ENCODE measurements around the gene GLCE. TPM values are rescaled to one million over a fixed set of nuclear protein-coding genes. Genes with fewer than 3 reads are reported as not detected.
"Not testable (repeated sequence)": the region's sequence is repeated elsewhere in the genome, so short reads cannot be mapped to it uniquely, and the experiment has no call there.

GLCE gene
- total RNA-seq, 1 donor from 2014 or later, result 7.6 TPM

GRCh38 chr15:69280783-69281182 lies 120.3 kb downstream of the GLCE start:
- DNase-seq, result no peak
- intact Hi-C loops (cut with DNase I), result no loop called here
- no peak for ATAC-seq (ENCODE audit: poor library complexity)

GRCh38 chr15:69282104-69282743 lies 121.8 kb downstream of the GLCE start:
- intact Hi-C loops (cut with DNase I), result no loop called here
- ATAC-seq (ENCODE audit: poor library complexity) (no peak), DNase-seq (no peak)

GRCh38 chr15:69285834-69286233 lies 125.4 kb downstream of the GLCE start:
- DNase-seq, result no peak
- intact Hi-C loops (cut with DNase I), result no loop called here
- no peak for ATAC-seq (ENCODE audit: poor library complexity)

DNA sequence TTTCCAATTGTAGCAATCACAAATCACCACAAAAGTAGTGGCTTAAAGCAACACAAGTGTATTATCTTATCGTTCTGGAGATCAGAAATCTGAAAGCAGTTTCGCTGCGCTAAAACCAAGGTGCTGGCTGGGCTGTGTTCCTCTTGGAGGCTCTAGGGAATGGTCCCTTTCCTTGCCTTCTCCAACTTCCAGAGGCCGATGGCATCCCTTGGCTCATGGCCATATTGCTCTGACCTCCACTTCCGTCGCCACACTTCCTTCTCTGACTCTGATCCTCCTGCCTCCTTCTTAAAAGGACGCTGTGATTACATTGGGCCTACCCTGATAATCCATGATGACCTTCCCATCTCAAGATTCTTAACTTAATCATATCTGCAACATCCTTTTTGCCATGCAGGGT lies 127.6 kb downstream of the GLCE start:
- DNase-seq (no peak), ATAC-seq (ENCODE audit: poor library complexity) (no peak)
- intact Hi-C loops (cut with DNase I), result no loop called here

GRCh38 chr15:69288531-69289341 lies 128.3 kb downstream of the GLCE start:
- no peak for DNase-seq
- intact Hi-C loops (cut with DNase I), result no loop called here
- no peak for ATAC-seq (ENCODE audit: poor library complexity)

GRCh38 chr15:69289342-69290146 lies 129.1 kb downstream of the GLCE start:
- ATAC-seq (ENCODE audit: poor library complexity) (no peak), DNase-seq (no peak)
- intact Hi-C loops (cut with DNase I), result no loop called here

GRCh38 chr15:69290346-69291164 lies 130.1 kb downstream of the GLCE start:
- intact Hi-C loops (cut with DNase I), result no loop called here
- DNase-seq (peak; percentile 78), ATAC-seq (ENCODE audit: poor library complexity) (peak; percentile 76)

DNA sequence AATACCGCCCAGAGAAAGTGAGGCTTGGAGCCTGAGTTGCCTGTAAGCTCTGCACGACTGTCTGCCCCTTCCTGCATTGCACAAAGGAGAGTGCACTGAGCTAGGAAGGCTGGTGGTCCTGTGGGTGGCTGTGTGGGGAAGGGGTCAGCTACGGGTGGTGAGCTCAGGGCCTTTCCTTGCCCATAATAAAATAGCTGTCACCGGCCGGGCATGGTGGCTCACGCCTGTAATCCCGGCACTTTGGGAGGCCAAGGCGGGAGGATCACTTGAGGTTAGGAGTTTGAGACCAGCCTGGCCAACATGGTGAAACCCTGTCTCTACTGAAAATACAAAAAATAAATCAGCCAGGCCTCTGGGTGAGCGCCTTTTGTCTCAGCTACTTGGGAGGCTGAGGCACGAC lies 131.2 kb downstream of the GLCE start:
- DNase-seq; ATAC-seq (ENCODE audit: poor library complexity); intact Hi-C loops (cut with DNase I): not testable (repeated sequence)

DNA sequence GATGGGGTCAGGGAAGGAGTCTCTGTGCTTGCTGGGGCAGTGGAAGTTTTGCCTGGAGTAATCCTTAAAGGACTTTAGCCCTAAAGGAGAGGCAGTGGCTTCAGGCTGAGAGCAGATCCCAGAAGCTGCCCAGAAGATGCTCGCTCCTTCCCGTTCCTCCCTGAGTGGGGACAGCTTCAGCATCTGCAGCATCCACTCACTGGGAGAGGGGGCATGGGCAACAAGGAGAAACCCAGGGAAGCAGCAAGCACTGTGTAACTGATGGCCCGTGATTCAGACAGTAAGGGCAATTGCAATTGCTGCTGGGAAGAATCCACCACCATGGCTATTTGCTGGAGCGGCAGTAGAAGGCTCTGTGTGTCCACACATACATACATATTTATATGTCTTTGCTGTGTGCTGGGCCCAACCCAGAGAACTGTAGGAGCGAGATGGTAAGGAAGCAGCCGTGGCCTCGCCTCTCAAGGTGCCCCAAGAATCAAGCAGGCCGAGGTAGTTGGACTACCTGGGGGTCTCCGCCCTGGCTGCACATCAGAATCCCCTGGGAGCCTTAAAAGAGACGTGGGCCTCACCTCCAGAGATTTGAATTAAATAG lies 132.5 kb downstream of the GLCE start:
- no peak for DNase-seq
- ATAC-seq (ENCODE audit: poor library complexity), result no peak
- intact Hi-C loops (cut with DNase I), result no loop called here

DNA sequence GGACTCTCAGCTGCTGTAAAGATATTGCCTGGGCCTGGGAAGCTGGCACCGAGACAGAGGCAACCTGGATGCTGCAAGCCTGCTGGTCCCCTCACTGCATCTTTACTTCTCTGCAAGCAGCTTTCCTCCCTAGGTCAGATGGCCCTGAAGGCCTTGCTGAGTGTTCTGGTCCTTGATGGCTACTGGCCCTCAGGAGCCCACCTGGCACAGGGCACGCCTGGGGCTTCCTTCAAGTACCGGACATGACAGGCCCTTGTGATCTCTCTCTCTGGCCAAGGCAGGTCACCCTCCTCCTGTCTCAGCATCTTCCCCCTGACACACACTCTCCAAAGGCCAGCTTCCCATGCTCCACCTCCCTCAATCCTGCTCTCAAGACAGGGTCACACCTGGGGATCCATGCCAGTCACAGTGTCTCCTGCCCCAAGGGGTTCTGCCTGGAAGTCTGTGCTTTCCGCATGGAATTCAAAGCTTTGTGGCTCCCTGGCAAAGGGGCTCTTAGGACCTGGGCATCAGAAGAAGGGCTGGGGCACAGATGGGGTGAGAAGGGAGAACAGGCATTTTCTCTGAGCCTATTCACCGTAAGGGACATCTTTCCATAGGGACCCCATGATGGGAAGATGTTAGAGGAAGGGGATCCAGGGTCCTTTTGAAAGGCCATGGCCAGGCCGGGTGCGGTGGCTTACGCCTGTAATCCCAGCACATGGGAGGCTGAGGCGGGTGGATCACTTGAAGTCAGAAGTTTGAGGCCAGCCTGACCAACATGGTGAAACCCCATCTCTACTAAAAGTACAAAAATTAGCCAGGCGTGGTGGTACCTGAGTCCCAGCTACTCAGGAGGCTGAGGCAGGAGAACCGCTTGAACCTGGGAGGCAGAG lies 133.5 kb downstream of the GLCE start:
- no peak for ATAC-seq (ENCODE audit: poor library complexity)
- DNase-seq, result no peak
- intact Hi-C loops (cut with DNase I), result no loop called here

DNA sequence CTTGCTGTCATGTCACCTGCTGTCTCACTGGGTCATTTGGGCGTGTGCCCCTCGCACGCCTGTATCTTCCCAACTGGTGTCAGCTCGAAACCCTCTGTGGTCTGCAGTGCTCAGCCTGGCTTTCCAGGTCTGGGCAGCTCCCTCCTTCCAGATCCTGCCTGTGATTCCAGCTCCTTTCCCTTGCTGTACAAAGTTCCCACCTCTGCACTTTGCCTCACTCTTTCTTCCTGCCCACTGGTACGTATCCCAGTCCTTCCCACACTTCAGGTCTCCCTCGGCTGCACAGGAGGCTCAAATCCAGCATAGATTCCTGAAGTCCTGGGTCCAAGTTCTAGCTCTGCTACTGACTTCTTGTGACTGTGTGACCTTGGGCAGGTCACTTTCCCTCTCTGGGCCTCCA lies 136.2 kb downstream of the GLCE start:
- DNase-seq, result no peak
- no peak for ATAC-seq (ENCODE audit: poor library complexity)
- intact Hi-C loops (cut with DNase I), result no loop called here

- no peak for ATAC-seq (ENCODE audit: poor library complexity)
- no peak for DNase-seq
- intact Hi-C loops (cut with DNase I), result no loop called here
These were observed 137.4 kb downstream of the GLCE start for GRCh38 chr15:69297642-69298353.

- DNase-seq (no peak), ATAC-seq (ENCODE audit: poor library complexity) (peak; percentile 33)
- intact Hi-C loops (cut with DNase I), result no loop called here
These were observed 137.9 kb downstream of the GLCE start for GRCh38 chr15:69298354-69298696.

DNA sequence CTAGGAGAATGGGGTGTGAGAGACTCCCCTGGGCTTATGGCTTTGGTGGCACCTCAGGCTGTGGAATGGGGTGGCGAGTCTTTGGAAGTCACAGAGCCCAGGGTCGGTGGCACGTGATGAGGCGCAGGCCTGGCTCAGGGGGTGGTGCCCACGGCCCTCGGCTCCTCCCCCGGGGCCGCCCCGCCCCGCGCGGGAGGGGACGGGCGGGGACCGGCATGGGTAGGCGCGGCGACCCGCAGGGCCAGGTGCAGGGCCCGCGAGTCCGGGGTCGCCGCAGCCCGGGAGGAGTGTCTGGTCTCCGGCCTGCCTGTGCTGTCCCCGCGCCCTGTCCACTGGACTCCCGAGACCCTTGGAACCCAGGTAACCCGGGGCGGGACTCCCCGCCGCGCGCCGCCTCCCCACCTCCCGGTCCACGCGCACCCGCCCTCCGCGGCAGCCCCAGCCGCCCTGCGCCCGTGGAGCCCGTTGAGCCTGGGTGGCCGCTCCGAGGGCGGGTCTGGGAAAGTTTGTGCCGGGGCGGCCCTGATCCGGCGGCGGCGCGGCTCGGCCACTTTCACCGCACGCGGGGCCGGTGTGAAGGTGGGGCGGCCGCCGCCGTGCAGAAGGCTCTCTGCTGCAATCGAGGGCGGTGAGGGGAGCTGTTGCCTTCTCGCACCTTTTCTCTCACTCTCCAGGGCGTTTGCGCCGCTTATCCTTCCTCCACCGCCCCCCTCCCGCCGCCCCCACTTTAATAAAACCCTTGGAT lies 138.4 kb downstream of the GLCE start, which contains the start of gene PAQR5:
Gene PAQR5, plus strand, starts transcription at position 216 of the 745 bp plus-strand sequence. CDS start 61,169 bp downstream, outside the sequence.
- intact Hi-C loops (cut with DNase I), result no loop called here
- peak; percentile 93 for ATAC-seq (ENCODE audit: poor library complexity)
- DNase-seq, result peak; percentile 55

DNA sequence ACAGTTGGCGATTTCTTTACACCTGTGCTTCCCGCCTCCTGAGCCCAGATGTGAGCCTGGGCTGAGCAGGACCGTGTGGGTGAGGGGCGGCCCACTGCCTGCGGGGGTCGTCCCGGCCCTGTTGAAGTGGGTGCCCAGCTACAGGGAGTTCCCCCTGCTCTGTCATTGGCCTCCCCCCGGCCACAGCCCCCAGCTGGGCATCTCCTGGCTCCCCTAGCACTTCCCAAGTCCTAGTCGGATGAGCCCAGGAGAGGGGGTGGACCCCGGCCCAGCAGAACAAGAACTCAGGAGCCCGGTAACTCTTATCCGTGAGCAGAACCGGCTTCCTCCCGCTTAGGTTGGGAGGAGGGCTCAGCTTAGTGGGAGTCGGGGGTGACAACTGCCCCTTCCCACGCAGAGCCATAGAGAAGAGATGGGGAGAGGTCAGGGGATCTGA lies 139.0 kb downstream of the GLCE start:
- DNase-seq, result no peak
- intact Hi-C loops (cut with DNase I), result no loop called here
- peak; percentile 4 for ATAC-seq (ENCODE audit: poor library complexity)

DNA sequence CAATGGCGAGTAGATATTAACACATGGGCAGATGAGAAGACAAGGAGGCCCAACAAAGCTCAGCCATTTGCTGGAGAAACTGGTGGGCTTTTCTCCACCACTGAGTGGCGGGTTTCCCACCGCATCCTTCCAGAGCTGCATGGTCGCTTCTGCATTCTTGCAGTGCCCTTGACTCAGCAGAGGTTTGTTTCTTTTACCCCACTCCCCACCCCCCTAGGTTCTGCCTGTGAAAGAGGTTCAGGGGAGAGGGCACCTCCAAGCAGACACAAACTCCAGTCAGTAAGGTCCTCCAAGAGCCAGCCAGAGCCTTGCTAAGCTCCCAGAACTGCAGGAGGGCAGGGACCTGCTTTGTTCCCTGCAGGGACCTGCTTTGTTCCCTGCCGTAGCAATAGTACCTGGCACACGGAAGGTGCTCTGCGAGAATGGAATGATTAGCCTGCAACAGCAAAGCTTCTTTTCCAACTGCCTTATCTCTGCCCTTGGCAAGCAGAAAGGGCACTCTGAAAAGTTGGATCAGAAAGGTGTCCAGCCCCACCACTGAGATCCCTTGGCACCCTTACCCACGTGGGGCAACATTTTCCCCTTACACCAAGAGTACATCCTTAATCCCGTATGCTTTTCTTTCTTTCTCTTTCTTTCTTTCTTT lies 139.6 kb downstream of the GLCE start:
- intact Hi-C loops (cut with DNase I), result no loop called here
- ATAC-seq (ENCODE audit: poor library complexity), result peak; percentile 31
- no peak for DNase-seq
